IPS-15b (cell line): ENCODE results near the gene EXOC4.

Experiments
- H3K27me3 ChIP-seq: one replicate; pipeline ENCODE4 v1.6.1; 2013; ENCODE audit warnings: low read length; ENCODE audit not compliant: control insufficient read depth, insufficient read depth
- H3K36me3 ChIP-seq: one replicate; pipeline ENCODE4 v1.6.1; 2013; ENCODE audit warnings: low read length; ENCODE audit not compliant: control insufficient read depth, insufficient read depth
- H3K4me1 ChIP-seq: one replicate; pipeline ENCODE4 v1.6.1; 2013; ENCODE audit warnings: mild to moderate bottlenecking, low read length; ENCODE audit not compliant: control insufficient read depth, insufficient read depth
- H3K4me3 ChIP-seq: one replicate; pipeline ENCODE4 v1.5.1; 2013; ENCODE audit warnings: low read depth, low read length
- H3K9ac ChIP-seq: one replicate; pipeline ENCODE4 v1.6.1; 2013; ENCODE audit warnings: low read depth, mild to moderate bottlenecking, low read length
- H3K9me3 ChIP-seq: one replicate; pipeline ENCODE4 v1.6.1; 2013; ENCODE audit warnings: mild to moderate bottlenecking, low read length; ENCODE audit not compliant: control insufficient read depth, insufficient read depth

Gene EXOC4

GRCh38 chr7:133741078-133741477, 488.2 kb downstream of the EXOC4 start:
- Histone ChIP-seq H3K4me1 (peaks cover 7% of the 10 kb centered on the region), H3K36me3 (no peaks in the 10 kb centered on the region), H3K9me3 (no peaks in the 10 kb centered on the region), H3K4me3 (no peak overlapping the region), H3K9ac (no peak overlapping the region), H3K27me3 (no peaks in the 10 kb centered on the region)

- Histone ChIP-seq H3K9ac (no peak overlapping the region), H3K27me3 (no peaks in the 10 kb centered on the region), H3K36me3 (no peaks in the 10 kb centered on the region), H3K4me1 (peaks cover 7% of the 10 kb centered on the region), H3K9me3 (no peaks in the 10 kb centered on the region), H3K4me3 (no peak overlapping the region)
These were observed 488.8 kb downstream of the EXOC4 start for GRCh38 chr7:133741703-133742102.

- H3K9ac ChIP-seq: no peak overlapping the region
- no peaks in the 10 kb centered on the region for H3K27me3 ChIP-seq
- H3K4me3 ChIP-seq: no peak overlapping the region
- no peaks in the 10 kb centered on the region for H3K9me3 ChIP-seq
- H3K4me1 ChIP-seq: peaks cover 3% of the 10 kb centered on the region
- no peaks in the 10 kb centered on the region for H3K36me3 ChIP-seq
These were observed 490.0 kb downstream of the EXOC4 start for GRCh38 chr7:133742709-133743538.

- Histone ChIP-seq H3K4me1 (peaks cover 3% of the 10 kb centered on the region), H3K27me3 (no peaks in the 10 kb centered on the region), H3K4me3 (no peak overlapping the region), H3K36me3 (no peaks in the 10 kb centered on the region), H3K9me3 (no peaks in the 10 kb centered on the region), H3K9ac (no peak overlapping the region)
These were observed 491.6 kb downstream of the EXOC4 start for GRCh38 chr7:133744451-133744850.

- no peaks in the 10 kb centered on the region for H3K9me3 ChIP-seq
- H3K27me3 ChIP-seq: no peaks in the 10 kb centered on the region
- no peaks in the 10 kb centered on the region for H3K36me3 ChIP-seq
- H3K4me1 ChIP-seq: peaks cover 6% of the 10 kb centered on the region
- H3K4me3 ChIP-seq: no peak overlapping the region
- H3K9ac ChIP-seq: no peak overlapping the region
These were observed 493.4 kb downstream of the EXOC4 start for GRCh38 chr7:133746305-133746704.

GRCh38 chr7:133746847-133747246, 494.0 kb downstream of the EXOC4 start:
- H3K4me3 ChIP-seq: no peak overlapping the region
- no peak overlapping the region for H3K9ac ChIP-seq
- no peaks in the 10 kb centered on the region for H3K36me3 ChIP-seq
- H3K9me3 ChIP-seq: no peaks in the 10 kb centered on the region
- H3K27me3 ChIP-seq: no peaks in the 10 kb centered on the region
- H3K4me1 ChIP-seq: peaks cover 6% of the 10 kb centered on the region

- Histone ChIP-seq H3K9me3 (no peaks in the 10 kb centered on the region), H3K9ac (no peak overlapping the region), H3K4me3 (no peak overlapping the region), H3K27me3 (no peaks in the 10 kb centered on the region), H3K4me1 (peaks cover 6% of the 10 kb centered on the region), H3K36me3 (no peaks in the 10 kb centered on the region)
These were observed 495.8 kb downstream of the EXOC4 start for GRCh38 chr7:133748443-133749407.

GRCh38 chr7:133750287-133750686, 497.4 kb downstream of the EXOC4 start:
- Histone ChIP-seq H3K9ac (no peak overlapping the region), H3K9me3 (no peaks in the 10 kb centered on the region), H3K27me3 (no peaks in the 10 kb centered on the region), H3K4me3 (no peak overlapping the region), H3K4me1 (peaks cover 6% of the 10 kb centered on the region), H3K36me3 (no peaks in the 10 kb centered on the region)

- Histone ChIP-seq H3K36me3 (no peaks in the 10 kb centered on the region), H3K9ac (no peak overlapping the region), H3K4me3 (no peak overlapping the region), H3K9me3 (no peaks in the 10 kb centered on the region), H3K27me3 (no peaks in the 10 kb centered on the region), H3K4me1 (peaks cover 6% of the 10 kb centered on the region)
These were observed 498.2 kb downstream of the EXOC4 start for GRCh38 chr7:133751079-133751478.

- no peaks in the 10 kb centered on the region for H3K36me3 ChIP-seq
- no peaks in the 10 kb centered on the region for H3K27me3 ChIP-seq
- H3K9me3 ChIP-seq: no peaks in the 10 kb centered on the region
- H3K4me3 ChIP-seq: no peak overlapping the region
- H3K4me1 ChIP-seq: peaks cover 3% of the 10 kb centered on the region
- no peak overlapping the region for H3K9ac ChIP-seq
These were observed 500.6 kb downstream of the EXOC4 start for GRCh38 chr7:133753513-133753912.

- Histone ChIP-seq H3K9ac (no peak overlapping the region), H3K4me1 (peaks cover 3% of the 10 kb centered on the region), H3K4me3 (no peak overlapping the region), H3K27me3 (no peaks in the 10 kb centered on the region), H3K36me3 (no peaks in the 10 kb centered on the region), H3K9me3 (no peaks in the 10 kb centered on the region)
These were observed 501.8 kb downstream of the EXOC4 start for GRCh38 chr7:133754708-133755107.
